ENCODE results near the gene HEATR5B. TPM values are rescaled to one million over a fixed set of nuclear protein-coding genes. Genes with fewer than 3 reads are reported as not detected.

HEATR5B gene
- total and polyA plus RNA-seq, 9 of the 15 experiments (the other 6 are each of a cell fraction or from before 2014, with no cell fraction given), result 4.2 to 21.7 (median 12.2) TPM

DNA sequence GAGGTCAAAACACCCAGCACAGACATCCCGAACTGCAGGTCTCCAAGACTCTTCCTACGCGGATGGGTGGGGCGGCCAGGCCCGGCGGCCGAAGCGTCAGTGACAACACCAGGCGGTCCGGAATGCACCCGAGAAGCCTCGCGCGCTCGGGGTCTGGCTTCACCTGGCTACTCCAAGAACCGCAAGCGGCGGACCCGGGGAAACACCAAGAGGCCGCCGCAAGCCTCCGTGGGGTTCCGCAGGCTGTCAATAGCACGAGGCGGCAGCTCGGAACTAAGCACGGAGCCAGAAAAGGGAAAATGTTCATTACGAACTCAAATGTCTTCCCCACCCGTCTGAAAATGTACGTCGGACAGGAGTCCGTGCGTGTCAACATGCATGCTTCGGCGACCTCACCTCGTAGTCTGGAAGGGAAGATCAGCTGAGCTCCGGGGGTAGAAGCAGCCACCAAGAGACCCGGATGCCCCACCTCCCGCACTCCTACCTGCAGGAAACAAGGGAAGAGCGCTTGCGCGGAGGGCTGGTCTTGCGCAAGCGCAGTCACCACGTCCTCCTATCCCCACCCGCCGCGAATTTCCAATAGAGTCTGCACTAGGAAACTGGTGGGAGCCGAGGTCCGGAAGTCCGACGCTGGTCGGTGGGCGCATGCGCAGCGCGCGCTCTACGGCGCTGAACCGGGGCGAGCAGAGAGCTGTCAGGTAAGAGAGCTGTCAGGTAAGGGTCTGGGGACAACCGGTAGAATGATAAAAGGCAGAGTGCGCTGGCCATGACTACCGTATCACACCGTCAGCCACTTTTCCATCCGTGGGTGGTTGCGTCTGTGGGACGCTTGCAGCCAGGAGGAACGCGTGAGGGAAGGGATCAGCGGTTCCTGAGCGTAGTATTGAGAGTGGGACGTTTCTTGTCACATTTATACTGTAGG lies at the start of gene HEATR5B, which contains the start of gene GPATCH11 (continued):
- no peak for TF ChIP-seq ZNF282 (CRISPR knock-in tag; IDR thresholded peaks at IDR 0.05)
- no peak for TF ChIP-seq NCOA2 (IDR thresholded peaks at IDR 0.05; ENCODE audit: partially characterized antibody in 2 of 2)
- no peak for TF ChIP-seq ZNF561 (CRISPR knock-in tag; conservative IDR thresholded peaks at IDR 0.05)
- TF ChIP-seq JUN (IDR thresholded peaks at IDR 0.05; ENCODE audit: borderline replicate concordance, low read depth, low read length), result no peak
- no peak for TF ChIP-seq JUN (CRISPR knock-in tag; IDR thresholded peaks at IDR 0.05; ENCODE audit: borderline replicate concordance)
- TF ChIP-seq, protein P1, sequence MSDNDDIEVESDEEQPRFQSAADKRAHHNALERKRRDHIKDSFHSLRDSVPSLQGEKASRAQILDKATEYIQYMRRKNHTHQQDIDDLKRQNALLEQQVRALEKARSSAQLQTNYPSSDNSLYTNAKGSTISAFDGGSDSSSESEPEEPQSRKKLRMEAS (CRISPR knock-in tag; IDR thresholded peaks at IDR 0.05), result peak; percentile 59
- no peak for TF ChIP-seq ZFP1 (CRISPR knock-in tag; IDR thresholded peaks at IDR 0.05)
- TF ChIP-seq CBFB (CRISPR knock-in tag; IDR thresholded peaks at IDR 0.05), result peak; percentile 33; the same call in 1 of the 2 replicates
- TF ChIP-seq CEBPB (tag; IDR thresholded peaks at IDR 0.05), result peak; percentile 96
- no peak for TF ChIP-seq ASH1L (IDR thresholded peaks at IDR 0.05; ENCODE audit: borderline replicate concordance, low read depth, partially characterized antibody)
- no peak for TF ChIP-seq SETDB1 (IDR thresholded peaks at IDR 0.05; ENCODE audit: low read length)
- TF ChIP-seq RBFOX2 (IDR thresholded peaks at IDR 0.05; ENCODE audit: low read depth, low read length), result peak; percentile 77
- 0 out of 2 replicates have a peak, but pooled peaks have one; percentile 66 for TF ChIP-seq LCOR (CRISPR knock-in tag; IDR thresholded peaks at IDR 0.05)
- peak; percentile 48; the same call in 1 of the 2 replicates for TF ChIP-seq SP1 (CRISPR knock-in tag; IDR thresholded peaks at IDR 0.05)
- peak; percentile 65 for TF ChIP-seq FOXJ2 (tag; IDR thresholded peaks at IDR 0.05)
- TF ChIP-seq BHLHE40 (IDR thresholded peaks at IDR 0.05; ENCODE audit: low read length), result no peak
- TF ChIP-seq, protein P2, sequence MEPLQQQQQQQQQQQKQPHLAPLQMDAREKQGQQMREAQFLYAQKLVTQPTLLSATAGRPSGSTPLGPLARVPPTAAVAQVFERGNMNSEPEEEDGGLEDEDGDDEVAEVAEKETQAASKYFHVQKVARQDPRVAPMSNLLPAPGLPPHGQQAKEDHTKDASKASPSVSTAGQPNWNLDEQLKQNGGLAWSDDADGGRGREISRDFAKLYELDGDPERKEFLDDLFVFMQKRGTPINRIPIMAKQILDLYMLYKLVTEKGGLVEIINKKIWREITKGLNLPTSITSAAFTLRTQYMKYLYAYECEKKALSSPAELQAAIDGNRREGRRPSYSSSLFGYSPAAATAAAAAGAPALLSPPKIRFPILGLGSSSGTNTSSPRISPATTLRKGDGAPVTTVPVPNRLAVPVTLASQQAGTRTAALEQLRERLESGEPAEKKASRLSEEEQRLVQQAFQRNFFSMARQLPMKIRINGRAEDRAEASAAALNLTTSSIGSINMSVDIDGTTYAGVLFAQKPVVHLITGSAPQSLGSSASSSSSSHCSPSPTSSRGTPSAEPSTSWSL (CRISPR knock-in tag; IDR thresholded peaks at IDR 0.05; ENCODE audit: borderline replicate concordance), result no peak
- no peak for TF ChIP-seq HLTF (IDR thresholded peaks at IDR 0.05)
- TF ChIP-seq HMGN3 (IDR thresholded peaks at IDR 0.05; ENCODE audit: borderline replicate concordance, extremely low read depth, insufficient read length, low read depth, low read length), result peak; percentile 25
- TF ChIP-seq, protein P3, sequence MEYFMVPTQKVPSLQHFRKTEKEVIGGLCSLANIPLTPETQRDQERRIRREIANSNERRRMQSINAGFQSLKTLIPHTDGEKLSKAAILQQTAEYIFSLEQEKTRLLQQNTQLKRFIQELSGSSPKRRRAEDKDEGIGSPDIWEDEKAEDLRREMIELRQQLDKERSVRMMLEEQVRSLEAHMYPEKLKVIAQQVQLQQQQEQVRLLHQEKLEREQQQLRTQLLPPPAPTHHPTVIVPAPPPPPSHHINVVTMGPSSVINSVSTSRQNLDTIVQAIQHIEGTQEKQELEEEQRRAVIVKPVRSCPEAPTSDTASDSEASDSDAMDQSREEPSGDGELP (CRISPR knock-in tag; IDR thresholded peaks at IDR 0.05; ENCODE audit: borderline replicate concordance), result peak; percentile 96
- TF ChIP-seq POLR2B (IDR thresholded peaks at IDR 0.05; ENCODE audit: low read depth, partially characterized antibody), result peak; percentile 83
- TF ChIP-seq, protein P4, sequence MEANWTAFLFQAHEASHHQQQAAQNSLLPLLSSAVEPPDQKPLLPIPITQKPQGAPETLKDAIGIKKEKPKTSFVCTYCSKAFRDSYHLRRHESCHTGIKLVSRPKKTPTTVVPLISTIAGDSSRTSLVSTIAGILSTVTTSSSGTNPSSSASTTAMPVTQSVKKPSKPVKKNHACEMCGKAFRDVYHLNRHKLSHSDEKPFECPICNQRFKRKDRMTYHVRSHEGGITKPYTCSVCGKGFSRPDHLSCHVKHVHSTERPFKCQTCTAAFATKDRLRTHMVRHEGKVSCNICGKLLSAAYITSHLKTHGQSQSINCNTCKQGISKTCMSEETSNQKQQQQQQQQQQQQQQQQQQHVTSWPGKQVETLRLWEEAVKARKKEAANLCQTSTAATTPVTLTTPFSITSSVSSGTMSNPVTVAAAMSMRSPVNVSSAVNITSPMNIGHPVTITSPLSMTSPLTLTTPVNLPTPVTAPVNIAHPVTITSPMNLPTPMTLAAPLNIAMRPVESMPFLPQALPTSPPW (CRISPR knock-in tag; IDR thresholded peaks at IDR 0.05), result peak; percentile 46; the same call in 1 of the 2 replicates
- TF ChIP-seq ZEB2 (IDR thresholded peaks at IDR 0.05), result peak; percentile 22; the same call in 1 of the 2 replicates
- TF ChIP-seq L3MBTL2 (IDR thresholded peaks at IDR 0.05), result peak; percentile 87
- TF ChIP-seq CTBP1 (IDR thresholded peaks at IDR 0.05; ENCODE audit: borderline replicate concordance), result peak; percentile 37; the same call in 1 of the 2 replicates
